ENCODE data around the gene ERICH3. TPM values are rescaled to one million over a fixed set of nuclear protein-coding genes. Genes with fewer than 3 reads are reported as not detected.
A peak's percentile ranks its signal among the peaks of the same experiment; 100 is the strongest.

Gene ERICH3
- polyA plus RNA-seq, 2 of the 4 experiments (the other 2 are of a cell fraction): not detected

DNA sequence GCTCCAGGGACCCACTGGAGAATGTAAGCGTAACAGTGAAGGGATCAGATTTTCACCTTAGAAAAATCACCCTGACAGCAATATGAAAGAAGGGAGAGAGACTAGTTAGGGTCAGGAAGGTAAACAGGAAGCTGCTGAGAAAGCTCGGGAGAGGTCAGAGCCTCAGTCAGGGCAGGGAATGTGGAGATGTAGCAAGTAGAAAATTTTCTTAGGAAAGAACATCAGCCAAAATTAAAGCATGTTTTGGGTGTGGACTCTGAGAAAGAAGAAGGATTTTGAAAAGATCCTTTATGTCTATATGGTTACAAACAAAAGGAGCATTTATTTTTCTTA lies 16.7 kb upstream of the ERICH3 start:
- ChIA-PET CTCF (interaction anchor here (0.7 to 2.6 kb wide), 7 partner anchors 10 to 43 kb away, joined by 4 to 10 read pairs (median 7); partner anchors contain the start of gene TYW3), POLR2A (no interaction called here)
- 0% methylated on average over 2 of the region's 2 CpGs for WGBS (ENCODE audit: missing lambda C conversion rate)
- no peak for FAIRE-seq
- Histone ChIP-seq H3K9me3 (no peaks in the 10 kb centered on the region), H3K4me3 (no peak overlapping the region), H3K27ac (peak overlapping the region in 1 of 2 experiments; percentile 24; a peak in 1 of 6 replicates), H3K4me2 (peak overlapping the region; percentile 70), H3K4me1 (peaks cover 19% of the 10 kb centered on the region; the same call in 2 of the 3 replicates)
- DNase-seq (ENCODE audit: low read depth in 1 of 2, low spot score in 1 of 2): no peak
- TF ChIP-seq HMGXB4 (CRISPR knock-in tag; IDR thresholded peaks at IDR 0.05; ENCODE audit: borderline replicate concordance) (no peak), FOSL2 (IDR thresholded peaks at IDR 0.05) (no peak), FOSL2 (CRISPR knock-in tag; IDR thresholded peaks at IDR 0.05) (no peak), KDM5A (IDR thresholded peaks at IDR 0.05) (no peak), HOXB5 (CRISPR knock-in tag; IDR thresholded peaks at IDR 0.05) (no peak), NFE2L2 (conservative IDR thresholded peaks at IDR 0.05; ENCODE audit: low read length) (no peak), POLR2A (IDR thresholded peaks at IDR 0.05; ENCODE audit: low read length) (no peak)
- ATAC-seq: no peak

DNA sequence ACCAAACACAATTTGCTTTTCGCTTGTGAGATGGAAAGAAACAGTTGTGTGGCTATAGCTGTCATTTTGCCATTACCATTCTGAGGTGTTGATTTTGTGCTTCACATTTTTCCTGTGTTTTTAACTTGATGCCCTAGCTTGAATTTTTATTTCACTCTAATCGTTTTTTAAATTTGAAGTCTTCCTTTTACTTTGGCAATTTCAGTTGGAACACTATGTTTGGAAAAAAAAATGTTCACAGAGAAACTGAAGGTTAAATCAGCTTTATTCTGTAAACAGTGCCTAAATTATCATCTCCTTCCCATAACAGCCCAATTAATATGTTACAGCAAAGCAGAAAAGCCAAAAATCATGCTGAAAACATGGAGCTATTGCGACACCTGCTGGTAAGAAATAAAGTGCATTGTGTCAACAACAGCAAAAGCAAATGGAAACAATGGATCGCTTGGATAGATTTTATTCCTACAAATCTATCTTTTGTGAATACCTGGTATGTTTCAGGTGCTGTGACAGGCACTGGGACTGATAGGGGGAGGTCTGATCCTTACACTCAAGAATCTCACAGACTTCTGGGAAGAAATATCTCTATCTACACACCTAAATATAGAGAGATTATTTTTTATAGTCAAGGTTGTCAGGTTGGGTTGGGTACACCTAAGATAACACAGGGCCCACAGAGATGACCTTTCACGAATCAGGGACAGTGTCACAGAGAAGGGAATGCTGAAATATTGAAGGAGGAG lies 16.2 kb upstream of the ERICH3 start:
- Histone ChIP-seq H3K9me3 (no peaks in the 10 kb centered on the region), H3K4me3 (no peak overlapping the region), H3K4me2 (peak overlapping the region; percentile 70), H3K27ac (peak overlapping the region in 1 of 2 experiments; percentile 24; a peak in 1 of 6 replicates), H3K4me1 (peaks cover 19% of the 10 kb centered on the region; the same call in 2 of the 3 replicates)
- 6% methylated on average over 5 of the region's 5 CpGs for WGBS (ENCODE audit: missing lambda C conversion rate)
- CTCF ChIA-PET: interaction anchor here (0.6 to 2.6 kb wide), 12 partner anchors 10 to 199 kb away, joined by 3 to 10 read pairs (median 4); partner anchors contain the start of gene TYW3
- DNase-seq (ENCODE audit: low read depth in 1 of 2, low spot score in 1 of 2) (peak in 1 of 2 experiments; percentile 42), FAIRE-seq (no peak), ATAC-seq (peak in 1 of 2 experiments; percentile 73; a peak in 4 of 6 replicates)
- POLR2A ChIA-PET: no interaction called here
- TF ChIP-seq CTCF (IDR thresholded peaks at IDR 0.05) (peak; percentile 80), SMC3 (IDR thresholded peaks at IDR 0.05) (peak; percentile 67), MYC (IDR thresholded peaks at IDR 0.05; ENCODE audit: borderline replicate concordance, low read length) (no peak), RAD21 (conservative IDR thresholded peaks at IDR 0.05 in 1 of 2, IDR thresholded peaks at IDR 0.05 in 1 of 2) (peak; percentile 79 to 81)

DNA sequence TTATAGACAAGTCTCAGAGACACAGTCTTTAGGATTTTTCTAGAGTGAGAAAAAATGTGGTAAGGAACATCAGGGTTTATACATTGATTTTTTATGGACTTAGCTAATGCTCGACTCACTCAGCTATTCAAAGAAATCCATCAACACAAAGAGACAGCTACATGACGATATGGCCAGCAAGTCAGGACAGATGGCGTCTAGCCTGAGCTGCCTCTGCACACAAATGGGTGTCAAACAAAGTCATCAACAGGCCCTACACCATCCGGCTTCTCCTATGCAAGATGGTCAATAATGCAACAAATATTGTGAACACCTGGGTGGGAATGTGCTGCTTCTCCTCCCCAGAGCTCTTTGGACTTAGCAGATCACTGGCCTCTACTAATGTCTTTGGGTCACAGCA lies 13.3 kb upstream of the ERICH3 start:
- POLR2A ChIA-PET: no interaction called here
- FAIRE-seq: no peak

More for the DNA sequence above, 13.3 kb upstream of the ERICH3 start:
- no peak for DNase-seq (ENCODE audit: low read depth in 1 of 2, low spot score in 1 of 2)
- H3K4me3 ChIP-seq: no peak overlapping the region
- no peaks in the 10 kb centered on the region for H3K9me3 ChIP-seq
- no peak for TF ChIP-seq POLR2A (IDR thresholded peaks at IDR 0.05; ENCODE audit: low read length)
- no peak for TF ChIP-seq RFX5 (IDR thresholded peaks at IDR 0.05)
- TF ChIP-seq NR3C1 (IDR thresholded peaks at IDR 0.05): no peak
- TF ChIP-seq PHF8 (IDR thresholded peaks at IDR 0.05; ENCODE audit: borderline replicate concordance, low read depth): no peak
- no peak for TF ChIP-seq HOXB5 (CRISPR knock-in tag; IDR thresholded peaks at IDR 0.05)
- TF ChIP-seq CHD2 (IDR thresholded peaks at IDR 0.05; ENCODE audit: low read length, partially characterized antibody): no peak
- TF ChIP-seq HDAC2 (IDR thresholded peaks at IDR 0.05): no peak
- TF ChIP-seq CEBPB (IDR thresholded peaks at IDR 0.05): no peak
- TF ChIP-seq, protein P1, sequence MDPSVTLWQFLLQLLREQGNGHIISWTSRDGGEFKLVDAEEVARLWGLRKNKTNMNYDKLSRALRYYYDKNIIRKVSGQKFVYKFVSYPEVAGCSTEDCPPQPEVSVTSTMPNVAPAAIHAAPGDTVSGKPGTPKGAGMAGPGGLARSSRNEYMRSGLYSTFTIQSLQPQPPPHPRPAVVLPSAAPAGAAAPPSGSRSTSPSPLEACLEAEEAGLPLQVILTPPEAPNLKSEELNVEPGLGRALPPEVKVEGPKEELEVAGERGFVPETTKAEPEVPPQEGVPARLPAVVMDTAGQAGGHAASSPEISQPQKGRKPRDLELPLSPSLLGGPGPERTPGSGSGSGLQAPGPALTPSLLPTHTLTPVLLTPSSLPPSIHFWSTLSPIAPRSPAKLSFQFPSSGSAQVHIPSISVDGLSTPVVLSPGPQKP (IDR thresholded peaks at IDR 0.05; ENCODE audit: low read depth, low read length): no peak
- TF ChIP-seq TFCP2L1 (CRISPR knock-in tag; IDR thresholded peaks at IDR 0.05): no peak
- no peak for TF ChIP-seq HEYL (CRISPR knock-in tag; IDR thresholded peaks at IDR 0.05)
- no peak for TF ChIP-seq KDM1A (IDR thresholded peaks at IDR 0.05; ENCODE audit: low read depth)
- TF ChIP-seq TP53 (CRISPR knock-in tag; IDR thresholded peaks at IDR 0.05): no peak
- TF ChIP-seq FOSB (CRISPR knock-in tag; IDR thresholded peaks at IDR 0.05): no peak
- no peak for TF ChIP-seq RNF2 (IDR thresholded peaks at IDR 0.05; ENCODE audit: borderline replicate concordance, low read depth)
- CTCF ChIA-PET: no interaction called here
- H3K27ac ChIP-seq: no peak overlapping the region
- no peak for ATAC-seq
- WGBS (ENCODE audit: missing lambda C conversion rate): 31% methylated on average over 4 of the region's 4 CpGs
- no peak overlapping the region for H3K4me2 ChIP-seq
- peaks cover 5% of the 10 kb centered on the region; the same call in 2 of the 3 replicates for H3K4me1 ChIP-seq

All from A549 (cell line).